ENCODE results near the gene TMEM233. TPM values are rescaled to one million over a fixed set of nuclear protein-coding genes. Genes with fewer than 3 reads are reported as not detected.
"Not testable (repeated sequence)": the region's sequence is repeated elsewhere in the genome, so short reads cannot be mapped to it uniquely, and the experiment has no call there.

The TMEM233 gene
- polyA plus RNA-seq, 3 donors: not detected

- DNase-seq: no peak
- no peak overlapping the region for H3K4me3 Mint-ChIP-seq
- intact Hi-C loops (cut with micrococcal nuclease): no loop called here
- no peaks in the 10 kb centered on the region for H3K4me1 ChIP-seq (ENCODE audit: control insufficient read depth in 1 of 2, insufficient read depth in 2 of 2, low read length in 2 of 2)
- H3K27me3 ChIP-seq (ENCODE audit: control insufficient read depth in 2 of 2, insufficient read depth in 2 of 2, low read length in 2 of 2): no peaks in the 10 kb centered on the region
- no peak for TF ChIP-seq CTCF (IDR thresholded peaks at IDR 0.05)
- H3K36me3 ChIP-seq (replicated peaks in 1 of 2; ENCODE audit: control insufficient read depth in 1 of 2, insufficient read depth in 2 of 2, low read length in 2 of 2): no peaks in the 10 kb centered on the region
- peaks cover 5 to 28% (median 17%) of the 10 kb centered on the region in 7 donors for H3K9me3 Mint-ChIP-seq
- no peak overlapping the region for H2AFZ ChIP-seq (ENCODE audit: insufficient read depth, low read depth, low read length, poor library complexity, severe bottlenecking)
- no peak overlapping the region for H3K4me2 ChIP-seq (replicated peaks; ENCODE audit: extremely low read depth, low read length, poor library complexity, severe bottlenecking)
- H4K20me1 ChIP-seq (ENCODE audit: insufficient read depth, low read length): no peaks in the 10 kb centered on the region
- H3K27me3 Mint-ChIP-seq (ENCODE audit: low read depth in 3 of 3): peaks cover 3 to 10% (median 4%) of the 10 kb centered on the region in 3 donors
- H3K79me2 ChIP-seq (ENCODE audit: insufficient read depth, low read length): no peaks in the 10 kb centered on the region
- peaks cover 8 to 16% of the 10 kb centered on the region in 2 donors for H3K9me3 ChIP-seq (replicated peaks in 1 of 2; ENCODE audit: control insufficient read depth in 1 of 2, insufficient read depth in 1 of 2, low read length in 2 of 2)
- no peak overlapping the region for H3K4me3 ChIP-seq (replicated peaks in 1 of 3; ENCODE audit: low read depth in 2 of 3, low read length in 3 of 3)
- H3K27ac ChIP-seq (ENCODE audit: low read depth in 1 of 2, low read length in 2 of 2): no peak overlapping the region
- WGBS (ENCODE audit: insufficient coverage): 79% methylated on average over 4 of the region's 9 CpGs
- H3K27ac Mint-ChIP-seq: no peak overlapping the region
- H3K4me1 Mint-ChIP-seq: no peaks in the 10 kb centered on the region
- no peak overlapping the region for H3K9ac ChIP-seq (ENCODE audit: insufficient read depth, low read length, poor library complexity, severe bottlenecking)
- H3K36me3 Mint-ChIP-seq: no peaks in the 10 kb centered on the region
Observed at GRCh38 chr12:119615518-119616475, 22.2 kb downstream of the TMEM233 start.

- H3K27ac ChIP-seq (ENCODE audit: low read depth in 1 of 2, low read length in 2 of 2); H3K27me3 ChIP-seq (ENCODE audit: control insufficient read depth in 2 of 2, insufficient read depth in 2 of 2, low read length in 2 of 2); DNase-seq; intact Hi-C loops (cut with micrococcal nuclease); H3K79me2 ChIP-seq (ENCODE audit: insufficient read depth, low read length); H3K4me3 ChIP-seq (replicated peaks in 1 of 3; ENCODE audit: low read depth in 2 of 3, low read length in 3 of 3); H2AFZ ChIP-seq (ENCODE audit: insufficient read depth, low read depth, low read length, poor library complexity, severe bottlenecking); H3K36me3 Mint-ChIP-seq; H4K20me1 ChIP-seq (ENCODE audit: insufficient read depth, low read length); H3K4me3 Mint-ChIP-seq; H3K4me1 Mint-ChIP-seq; H3K4me2 ChIP-seq (replicated peaks; ENCODE audit: extremely low read depth, low read length, poor library complexity, severe bottlenecking); H3K9ac ChIP-seq (ENCODE audit: insufficient read depth, low read length, poor library complexity, severe bottlenecking); H3K4me1 ChIP-seq (ENCODE audit: control insufficient read depth in 1 of 2, insufficient read depth in 2 of 2, low read length in 2 of 2); H3K27ac Mint-ChIP-seq; H3K36me3 ChIP-seq (replicated peaks in 1 of 2; ENCODE audit: control insufficient read depth in 1 of 2, insufficient read depth in 2 of 2, low read length in 2 of 2): not testable (repeated sequence)
- H3K9me3 ChIP-seq (replicated peaks in 1 of 2; ENCODE audit: control insufficient read depth in 1 of 2, insufficient read depth in 1 of 2, low read length in 2 of 2): peaks cover 8 to 16% of the 10 kb centered on the region in 2 donors
- WGBS (ENCODE audit: insufficient coverage): 100% methylated on average over 1 of the region's 1 CpG
- Mint-ChIP-seq H3K27me3 (ENCODE audit: low read depth in 3 of 3) (peaks cover 8 to 18% (median 10%) of the 10 kb centered on the region in 3 donors), H3K9me3 (peaks cover 5 to 22% (median 16%) of the 10 kb centered on the region in 7 donors)
Observed at GRCh38 chr12:119618328-119618896, 24.8 kb downstream of the TMEM233 start.
